Effector memory CD4-positive, alpha-beta T cell (primary cell): ENCODE measurements around the gene PGGT1B.

ENCODE experiments used
- DNase-seq, 3 donors: peaks; one replicate each; pipeline ENCODE4 v3.0.0-alpha.2; 2020
- H3K27ac ChIP-seq: 2 replicates; pipeline ENCODE4 v1.7.0; 2013; ENCODE audit warnings: mild to moderate bottlenecking, low read length, moderate library complexity; ENCODE audit not compliant: insufficient read depth, poor library complexity, severe bottlenecking
- H3K27me3 ChIP-seq: replicated peaks from 2 replicates; pipeline ENCODE4 v1.7.0; 2013; ENCODE audit warnings: mild to moderate bottlenecking, low read length; ENCODE audit not compliant: insufficient read depth, control insufficient read depth, poor library complexity, severe bottlenecking
- H3K36me3 ChIP-seq: 2 replicates; pipeline ENCODE4 v1.7.0; 2013; ENCODE audit warnings: mild to moderate bottlenecking, low read length, moderate library complexity; ENCODE audit not compliant: control insufficient read depth, insufficient read depth
- H3K4me1 ChIP-seq: 2 replicates; pipeline ENCODE4 v1.7.0; 2013; ENCODE audit warnings: low read length, mild to moderate bottlenecking; ENCODE audit not compliant: control insufficient read depth, insufficient read depth, poor library complexity, severe bottlenecking
- H3K4me3 ChIP-seq: 2 replicates; pipeline ENCODE4 v1.7.0; 2013; ENCODE audit warnings: low read length, low read depth, mild to moderate bottlenecking; ENCODE audit not compliant: insufficient read depth, poor library complexity, severe bottlenecking
- H3K9me3 ChIP-seq: 2 replicates; pipeline ENCODE4 v1.7.0; 2013; ENCODE audit warnings: mild to moderate bottlenecking, low read length, moderate library complexity; ENCODE audit not compliant: control insufficient read depth

The PGGT1B gene

GRCh38 chr5:115170134-115170928, 92.3 kb downstream of the PGGT1B start:
- H3K36me3 ChIP-seq, result no peaks in the 10 kb centered on the region
- H3K9me3 ChIP-seq, result no peaks in the 10 kb centered on the region
- H3K4me3 ChIP-seq, result peak overlapping the region; percentile 67
- no peak for DNase-seq
- H3K27ac ChIP-seq, result no peak overlapping the region
- H3K27me3 ChIP-seq, result peaks cover 49% of the 10 kb centered on the region
- peaks cover 21% of the 10 kb centered on the region for H3K4me1 ChIP-seq

- Histone ChIP-seq H3K36me3 (no peaks in the 10 kb centered on the region), H3K4me1 (peaks cover 21% of the 10 kb centered on the region), H3K27ac (no peak within 1 kb of the TSS), H3K4me3 (peak within 1 kb of the TSS; percentile 67), H3K27me3 (peaks cover 45% of the 10 kb centered on the region), H3K9me3 (no peaks in the 10 kb centered on the region)
- DNase-seq, result peak; percentile 72 to 82 (median 80)
Observed at GRCh38 chr5:115169487-115170133, 93.1 kb downstream of the PGGT1B start, which contains the start of gene TRIM36. TRIM36 (minus strand) TSS chr5:115169908; CDS start chr5:115169634, 274 bp downstream.

GRCh38 chr5:115168829-115169486, 93.7 kb downstream of the PGGT1B start:
- no peak overlapping the region for H3K27ac ChIP-seq

GRCh38 chr5:115166744-115167393, 95.8 kb downstream of the PGGT1B start:
- Histone ChIP-seq H3K4me1 (peaks cover 21% of the 10 kb centered on the region), H3K9me3 (no peaks in the 10 kb centered on the region), H3K27me3 (peaks cover 31% of the 10 kb centered on the region), H3K4me3 (no peak overlapping the region), H3K36me3 (no peaks in the 10 kb centered on the region), H3K27ac (no peak overlapping the region)
- no peak for DNase-seq

More at GRCh38 chr5:115168829-115169486, 93.7 kb downstream of the PGGT1B start:
- H3K9me3 ChIP-seq, result no peaks in the 10 kb centered on the region
- no peaks in the 10 kb centered on the region for H3K36me3 ChIP-seq
- peak overlapping the region; percentile 67 for H3K4me3 ChIP-seq
- no peak for DNase-seq
- peaks cover 40% of the 10 kb centered on the region for H3K27me3 ChIP-seq
- H3K4me1 ChIP-seq, result peaks cover 21% of the 10 kb centered on the region

- no peak for DNase-seq
- Histone ChIP-seq H3K4me1 (peaks cover 16% of the 10 kb centered on the region), H3K9me3 (no peaks in the 10 kb centered on the region), H3K27me3 (peaks cover 21% of the 10 kb centered on the region), H3K4me3 (no peak overlapping the region), H3K27ac (no peak overlapping the region), H3K36me3 (no peaks in the 10 kb centered on the region)
Observed at GRCh38 chr5:115165790-115166189, 96.9 kb downstream of the PGGT1B start.

- DNase-seq, result no peak
- no peaks in the 10 kb centered on the region for H3K9me3 ChIP-seq
- H3K27ac ChIP-seq, result no peak overlapping the region
- H3K4me3 ChIP-seq, result no peak overlapping the region
- H3K27me3 ChIP-seq, result no peaks in the 10 kb centered on the region
- no peaks in the 10 kb centered on the region for H3K36me3 ChIP-seq
- no peaks in the 10 kb centered on the region for H3K4me1 ChIP-seq
Observed at GRCh38 chr5:115160975-115161475, 101.7 kb downstream of the PGGT1B start.
